Ectodermal cell (in vitro differentiated cells): Measurements from ENCODE around the gene VWA3A.
A peak's percentile ranks its signal among the peaks of the same experiment; 100 is the strongest.
"Not testable (repeated sequence)": the region's sequence is repeated elsewhere in the genome, so short reads cannot be mapped to it uniquely, and the experiment has no call there.

Experiments used
- H3K27ac ChIP-seq: 2 replicates; pipeline ENCODE4 v1.7.0; 2013; ENCODE audit warnings: mild to moderate bottlenecking, low read depth, low read length; ENCODE audit not compliant: insufficient read depth, poor library complexity, severe bottlenecking
- H3K27me3 ChIP-seq: 2 replicates; pipeline ENCODE4 v1.7.0; 2013; ENCODE audit warnings: mild to moderate bottlenecking, low read length; ENCODE audit not compliant: insufficient read depth, control insufficient read depth, poor library complexity, severe bottlenecking
- H3K36me3 ChIP-seq: one replicate; pipeline ENCODE4 v1.7.0; 2013; ENCODE audit warnings: low read length; ENCODE audit not compliant: control insufficient read depth, insufficient read depth
- H3K4me1 ChIP-seq: one replicate; pipeline ENCODE4 v1.7.0; 2013; ENCODE audit warnings: low read length; ENCODE audit not compliant: control insufficient read depth, insufficient read depth
- H3K4me3 ChIP-seq: 2 replicates; pipeline ENCODE4 v1.7.0; 2013; ENCODE audit warnings: low read depth, low read length, control low read depth; ENCODE audit not compliant: insufficient read depth
- H3K9me3 ChIP-seq: 2 replicates; pipeline ENCODE4 v1.7.0; 2013; ENCODE audit warnings: mild to moderate bottlenecking, low read length, moderate library complexity; ENCODE audit not compliant: control insufficient read depth
- WGBS, 2 experiments: methylation state at CpG; one replicate each; pipeline ENCODE4 v1.1.7; 2013; ENCODE audit warnings: missing lambda C conversion rate in 2 of 2; 5-methylcytosine and 5-hydroxymethylcytosine counted together

The VWA3A gene

DNA sequence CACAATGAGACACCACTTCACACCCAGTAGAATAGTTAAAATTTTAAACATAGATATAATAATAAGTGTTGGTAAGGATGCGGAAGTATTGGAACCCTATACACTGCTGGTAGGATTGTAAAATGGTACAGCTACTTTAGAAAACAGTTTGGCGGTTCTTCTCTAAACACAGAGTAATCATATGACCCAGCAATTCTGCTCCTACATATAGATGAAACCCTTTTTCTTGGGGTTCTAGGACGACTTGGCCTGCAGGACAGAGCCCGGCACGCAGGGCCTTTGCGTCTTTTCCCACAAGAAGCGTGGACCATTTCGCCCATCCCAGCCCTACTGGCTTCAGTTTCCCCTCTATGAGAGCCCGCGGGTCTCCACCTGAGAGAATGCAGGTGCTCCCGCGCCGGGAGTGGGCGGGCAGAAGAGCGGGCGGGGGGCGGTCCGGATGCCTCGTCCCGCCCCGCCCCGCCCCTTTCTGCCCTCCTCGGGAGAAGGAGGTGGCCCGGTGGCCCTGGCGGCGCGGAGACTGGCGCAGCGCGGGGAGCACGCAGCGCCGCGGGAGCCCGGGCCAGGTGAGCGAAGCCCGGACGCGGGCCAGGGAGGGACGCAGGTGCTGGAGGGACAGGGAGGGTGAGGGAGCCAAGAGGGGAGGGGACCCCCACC lies 69.8 kb downstream of the VWA3A start, which contains the start of gene SDR42E2:
SDR42E2 (plus strand) TSS at position 508 of the 657 bp plus-strand sequence. CDS start 3,077 bp downstream, outside the sequence.
- H3K27me3 ChIP-seq = peaks cover 35% of the 10 kb centered on the region
- 5 to 6% methylated on average over 40 of the region's 40 CpGs for WGBS, 2 experiments
- H3K4me3 ChIP-seq = peak within 1 kb of the TSS; percentile 31

DNA sequence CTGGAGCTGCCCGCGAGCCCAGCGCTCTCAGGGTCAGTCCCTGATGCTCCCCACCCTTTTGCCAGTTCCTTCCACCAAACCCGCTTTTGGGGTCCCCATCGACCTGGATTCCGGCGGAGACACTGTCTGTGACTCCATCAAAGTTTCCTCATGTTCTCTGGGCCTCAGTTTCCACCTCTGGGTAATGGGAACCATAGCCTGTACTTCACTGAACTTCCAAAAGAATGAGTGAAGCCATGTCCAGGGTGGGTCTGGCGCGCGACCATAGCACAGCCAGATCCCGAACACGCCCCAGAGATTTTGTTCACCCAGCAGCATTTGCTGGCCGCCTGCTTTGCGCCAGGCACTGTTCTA lies 70.3 kb downstream of the VWA3A start:
- no peak overlapping the region for H3K27ac ChIP-seq
- 45 to 47% methylated on average over 14 of the region's 14 CpGs for WGBS, 2 experiments
- H3K27me3 ChIP-seq = peaks cover 35% of the 10 kb centered on the region
- H3K4me3 ChIP-seq = peak overlapping the region; percentile 31
- no peaks in the 10 kb centered on the region for H3K4me1 ChIP-seq
- H3K36me3 ChIP-seq = no peaks in the 10 kb centered on the region
- H3K9me3 ChIP-seq = no peaks in the 10 kb centered on the region

More for the DNA sequence above, 69.8 kb downstream of the VWA3A start, which contains the start of gene SDR42E2:
- Histone ChIP-seq H3K4me1 (no peaks in the 10 kb centered on the region), H3K36me3 (no peaks in the 10 kb centered on the region), H3K9me3 (no peaks in the 10 kb centered on the region), H3K27ac (no peak within 1 kb of the TSS)

DNA sequence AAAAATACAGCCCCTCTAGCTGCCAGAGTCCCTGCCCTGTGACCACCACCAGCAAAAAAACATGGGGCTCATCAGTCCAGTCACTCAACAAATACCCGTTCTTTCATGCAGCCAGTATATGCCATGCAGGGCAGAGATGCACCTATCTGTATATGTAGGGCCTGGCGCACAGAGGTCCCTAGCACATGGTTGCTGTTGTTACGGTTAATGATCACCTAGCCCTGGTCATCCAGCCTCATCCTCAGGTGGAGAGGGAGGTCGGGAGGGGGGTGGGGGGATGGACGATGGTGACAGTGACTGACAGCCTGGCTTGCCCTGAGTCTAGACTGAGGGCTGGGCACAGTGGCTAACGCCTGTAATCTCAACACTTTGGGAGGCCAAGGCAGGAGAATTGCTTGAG lies 71.5 kb downstream of the VWA3A start:
- no peak overlapping the region for H3K4me3 ChIP-seq
- H3K9me3 ChIP-seq = no peaks in the 10 kb centered on the region
- no peaks in the 10 kb centered on the region for H3K4me1 ChIP-seq
- WGBS, 2 experiments = 87 to 88% methylated on average over 6 of the region's 6 CpGs
- peaks cover 35% of the 10 kb centered on the region for H3K27me3 ChIP-seq
- H3K27ac ChIP-seq = no peak overlapping the region
- H3K36me3 ChIP-seq = no peaks in the 10 kb centered on the region

DNA sequence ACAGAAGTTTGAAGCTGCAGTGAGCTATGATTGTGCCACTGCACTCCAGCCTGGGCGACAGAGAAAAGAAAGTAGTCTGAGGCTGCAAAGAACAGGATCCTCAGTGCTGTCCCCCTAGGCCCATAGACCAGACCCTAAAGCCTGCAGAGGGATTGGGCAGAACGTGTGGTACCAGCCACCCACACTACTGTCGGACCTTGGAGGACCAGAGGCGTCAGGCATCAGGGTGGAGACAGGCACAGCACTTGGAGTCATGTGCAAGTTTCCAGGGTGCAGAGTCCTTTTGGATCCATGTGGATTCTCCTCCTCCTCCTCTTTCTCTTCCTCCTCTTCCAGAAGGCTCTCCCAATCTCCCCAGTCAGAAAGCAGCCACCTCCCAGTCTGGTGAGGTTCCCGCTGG lies 72.1 kb downstream of the VWA3A start:
- Histone ChIP-seq H3K27me3 (peaks cover 35% of the 10 kb centered on the region), H3K36me3 (no peaks in the 10 kb centered on the region), H3K4me1 (no peaks in the 10 kb centered on the region), H3K4me3 (no peak overlapping the region), H3K9me3 (no peaks in the 10 kb centered on the region), H3K27ac (no peak overlapping the region)
- 91 to 92% methylated on average over 5 of the region's 5 CpGs for WGBS, 2 experiments

DNA sequence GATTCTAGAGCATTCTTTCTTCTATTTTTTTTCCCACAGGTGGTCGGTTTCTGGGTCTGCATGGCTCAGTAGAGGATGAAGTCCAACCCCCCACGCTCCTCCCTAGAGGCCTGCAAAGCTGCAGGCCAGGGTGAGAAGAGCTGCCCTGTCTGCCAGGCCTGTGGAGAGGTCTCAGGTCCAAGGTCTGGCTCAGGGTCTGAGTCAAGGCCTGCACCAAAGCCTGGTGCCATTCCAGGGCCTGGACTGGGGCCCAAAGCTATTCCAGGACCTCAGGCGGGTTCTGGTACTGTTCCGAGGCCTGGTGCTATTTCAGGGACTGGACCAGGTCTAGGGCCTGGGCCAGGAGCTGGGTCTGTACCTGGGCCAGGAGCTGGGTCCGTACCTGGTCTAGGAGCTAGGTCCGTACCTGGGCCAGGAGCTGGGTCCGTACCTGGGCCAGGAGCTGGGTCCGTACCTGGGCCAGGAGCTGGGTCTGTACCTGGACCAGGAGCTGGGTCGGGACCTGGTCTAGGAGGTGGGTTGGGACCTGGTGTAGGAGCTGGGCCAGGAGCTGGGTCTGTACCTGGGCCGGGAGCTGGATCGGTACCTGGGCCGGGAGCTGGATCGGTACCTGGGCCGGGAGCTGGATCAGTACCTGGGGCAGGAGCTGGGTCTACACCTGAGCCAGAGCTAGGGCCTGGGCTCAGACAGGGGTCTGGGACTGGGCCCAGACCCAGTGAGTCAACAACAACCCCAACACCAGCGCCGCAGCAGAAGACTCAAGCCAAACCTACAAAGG lies 73.4 kb downstream of the VWA3A start:
- Histone ChIP-seq H3K9me3 (no peaks in the 10 kb centered on the region), H3K27ac (no peak overlapping the region), H3K27me3 (peaks cover 31% of the 10 kb centered on the region), H3K4me1 (no peaks in the 10 kb centered on the region), H3K36me3 (no peaks in the 10 kb centered on the region), H3K4me3 (no peak overlapping the region)
- WGBS, 2 experiments = 94 to 95% methylated on average over 16 of the region's 16 CpGs

DNA sequence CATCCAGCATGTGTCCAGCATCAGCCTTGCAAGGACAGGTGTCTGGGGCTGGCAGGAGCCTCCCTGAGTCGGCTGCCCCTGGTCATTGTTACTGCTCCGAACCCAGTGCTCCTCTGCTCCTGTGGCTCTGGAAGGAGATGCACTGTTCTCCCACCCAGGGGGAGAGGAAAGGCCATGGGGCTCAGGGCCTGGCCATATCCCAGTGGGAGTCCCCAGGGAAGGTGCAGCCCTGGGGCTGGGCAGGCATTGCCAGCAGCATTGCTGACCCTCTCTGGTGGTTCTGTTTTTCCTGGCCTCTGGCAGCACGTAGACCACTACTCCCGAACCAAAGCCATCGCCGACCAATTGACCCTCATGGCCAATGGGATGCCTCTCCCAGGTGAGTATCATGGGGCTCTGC lies 79.6 kb downstream of the VWA3A start:
- no peaks in the 10 kb centered on the region for H3K9me3 ChIP-seq
- no peaks in the 10 kb centered on the region for H3K4me1 ChIP-seq
- no peaks in the 10 kb centered on the region for H3K36me3 ChIP-seq
- no peak overlapping the region for H3K4me3 ChIP-seq
- WGBS, 2 experiments = 92 to 93% methylated on average over 6 of the region's 6 CpGs
- no peaks in the 10 kb centered on the region for H3K27me3 ChIP-seq
- H3K27ac ChIP-seq = no peak overlapping the region

DNA sequence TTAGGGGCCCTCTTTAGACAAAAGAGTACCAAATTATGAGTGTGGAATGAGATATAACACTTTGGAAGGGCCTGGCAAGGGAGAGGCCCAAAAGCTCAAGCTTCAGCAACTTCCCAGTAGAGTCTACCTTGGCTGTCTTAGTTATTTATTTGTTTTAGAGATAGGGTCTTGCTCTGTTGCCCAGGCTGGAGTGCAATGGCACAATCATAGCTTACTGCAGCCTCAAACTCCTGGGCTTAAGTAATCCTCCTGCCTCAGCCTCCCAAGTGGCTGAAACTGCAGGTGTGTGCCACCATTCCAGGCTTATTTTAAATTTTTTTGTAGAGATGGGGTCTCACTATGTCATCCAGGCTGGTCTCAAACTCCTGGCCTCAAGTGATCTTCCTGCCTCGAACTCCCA lies 80.3 kb downstream of the VWA3A start:
- not testable (repeated sequence) for H3K27ac ChIP-seq, H3K9me3 ChIP-seq, H3K36me3 ChIP-seq, H3K4me1 ChIP-seq, H3K27me3 ChIP-seq, H3K4me3 ChIP-seq
- WGBS, 2 experiments = 88 to 100% methylated on average over 1 of the region's 1 CpG

DNA sequence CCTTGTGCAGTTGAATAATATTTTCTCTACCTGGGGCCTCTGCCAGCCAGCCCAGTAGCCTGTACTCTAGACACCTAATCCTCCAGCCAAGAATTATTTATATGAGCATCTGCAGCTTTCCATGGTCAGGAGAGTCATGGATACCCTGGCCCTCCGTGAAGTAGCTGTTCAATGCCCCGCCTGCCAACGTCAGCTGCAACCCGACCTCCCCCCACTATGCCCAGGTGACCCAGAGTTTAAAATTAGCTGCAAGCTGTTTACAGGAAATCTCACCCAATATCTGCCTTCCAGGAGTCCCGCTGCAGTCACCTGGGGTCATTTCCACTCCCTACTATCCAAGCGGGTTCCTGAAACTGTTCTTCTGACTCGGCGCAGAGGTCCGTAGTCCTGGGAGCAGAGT lies 82.3 kb downstream of the VWA3A start:
- H3K4me3 ChIP-seq = no peak overlapping the region
- no peaks in the 10 kb centered on the region for H3K4me1 ChIP-seq
- 87 to 89% methylated on average over 9 of the region's 9 CpGs for WGBS, 2 experiments
- no peaks in the 10 kb centered on the region for H3K36me3 ChIP-seq
- H3K27me3 ChIP-seq = no peaks in the 10 kb centered on the region
- no peak overlapping the region for H3K27ac ChIP-seq
- H3K9me3 ChIP-seq = no peaks in the 10 kb centered on the region

DNA sequence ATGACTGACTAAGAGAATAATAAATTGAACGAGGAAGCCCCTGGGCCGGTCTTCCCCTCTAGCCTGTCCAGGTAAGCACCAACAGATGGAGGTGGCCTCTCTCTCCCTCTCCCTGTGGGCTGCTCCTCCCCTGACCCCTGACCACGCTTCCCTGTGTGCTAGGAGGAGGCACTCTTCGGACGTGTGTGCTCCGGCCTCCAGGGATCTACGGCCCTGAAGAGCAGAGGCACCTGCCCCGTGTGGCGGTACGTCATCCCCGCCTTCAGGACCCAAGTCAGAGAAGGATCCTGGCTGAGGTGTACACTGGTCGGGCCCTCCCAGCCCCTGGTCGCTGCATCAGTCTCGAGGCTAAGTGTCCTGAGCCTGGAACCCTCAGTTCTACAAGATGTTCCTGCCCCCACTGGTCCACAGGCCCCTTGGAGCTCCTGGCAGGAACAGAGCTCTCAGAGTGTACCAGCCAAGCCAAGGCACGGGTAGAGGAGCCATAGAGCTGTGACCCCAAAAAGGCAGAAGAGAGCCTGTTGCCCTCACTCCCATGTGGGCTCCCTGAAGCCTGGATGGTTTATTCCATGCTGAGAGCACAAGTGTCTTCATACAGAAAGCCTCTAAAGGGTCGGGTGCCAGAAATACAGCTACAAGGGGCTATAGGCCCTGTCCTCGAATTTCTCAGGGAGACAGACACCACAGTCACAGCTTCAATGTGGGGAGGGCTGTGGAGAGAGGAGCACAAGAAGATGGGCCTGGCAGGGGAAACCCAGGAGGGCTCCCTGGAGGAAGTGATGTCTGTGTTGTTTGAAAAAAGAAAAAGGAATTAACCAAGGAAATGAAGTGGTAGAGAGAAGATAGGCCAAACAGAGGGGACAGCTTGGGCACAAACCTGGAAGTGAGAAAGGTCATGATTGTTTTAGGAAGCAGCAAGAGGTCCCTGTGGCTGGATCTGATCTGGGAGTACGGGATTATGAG lies 85.9 kb downstream of the VWA3A start:
- Histone ChIP-seq H3K4me1 (no peaks in the 10 kb centered on the region), H3K9me3 (no peaks in the 10 kb centered on the region), H3K36me3 (no peaks in the 10 kb centered on the region), H3K27ac (no peak overlapping the region), H3K27me3 (no peaks in the 10 kb centered on the region), H3K4me3 (no peak overlapping the region)
- WGBS, 2 experiments = 85 to 86% methylated on average over 18 of the region's 18 CpGs

DNA sequence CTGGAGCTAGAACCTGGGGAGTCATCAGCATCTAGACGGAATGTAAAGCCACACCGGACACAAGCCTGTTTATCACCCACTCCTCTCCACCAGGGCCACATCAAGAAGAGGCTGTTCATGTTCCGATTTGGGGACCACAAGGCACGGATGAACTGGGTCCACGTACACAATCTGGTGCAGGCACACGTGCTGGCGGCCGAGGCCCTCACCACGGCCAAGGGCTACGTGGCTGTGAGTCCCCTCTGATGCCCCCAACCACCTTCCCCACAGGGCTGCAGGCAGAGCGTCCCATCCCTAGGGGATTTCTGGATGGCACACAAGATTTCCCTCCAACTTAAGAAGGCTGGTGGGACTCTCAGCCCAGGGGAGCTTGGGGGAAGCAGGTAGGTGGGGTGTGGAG lies 89.1 kb downstream of the VWA3A start:
- Histone ChIP-seq H3K27ac (no peak overlapping the region), H3K36me3 (no peaks in the 10 kb centered on the region), H3K4me1 (no peaks in the 10 kb centered on the region), H3K4me3 (no peak overlapping the region), H3K27me3 (no peaks in the 10 kb centered on the region), H3K9me3 (no peaks in the 10 kb centered on the region)
- WGBS, 2 experiments = 91% methylated on average over 11 of the region's 11 CpGs
